ENCODE data around the gene STX12.

DNA sequence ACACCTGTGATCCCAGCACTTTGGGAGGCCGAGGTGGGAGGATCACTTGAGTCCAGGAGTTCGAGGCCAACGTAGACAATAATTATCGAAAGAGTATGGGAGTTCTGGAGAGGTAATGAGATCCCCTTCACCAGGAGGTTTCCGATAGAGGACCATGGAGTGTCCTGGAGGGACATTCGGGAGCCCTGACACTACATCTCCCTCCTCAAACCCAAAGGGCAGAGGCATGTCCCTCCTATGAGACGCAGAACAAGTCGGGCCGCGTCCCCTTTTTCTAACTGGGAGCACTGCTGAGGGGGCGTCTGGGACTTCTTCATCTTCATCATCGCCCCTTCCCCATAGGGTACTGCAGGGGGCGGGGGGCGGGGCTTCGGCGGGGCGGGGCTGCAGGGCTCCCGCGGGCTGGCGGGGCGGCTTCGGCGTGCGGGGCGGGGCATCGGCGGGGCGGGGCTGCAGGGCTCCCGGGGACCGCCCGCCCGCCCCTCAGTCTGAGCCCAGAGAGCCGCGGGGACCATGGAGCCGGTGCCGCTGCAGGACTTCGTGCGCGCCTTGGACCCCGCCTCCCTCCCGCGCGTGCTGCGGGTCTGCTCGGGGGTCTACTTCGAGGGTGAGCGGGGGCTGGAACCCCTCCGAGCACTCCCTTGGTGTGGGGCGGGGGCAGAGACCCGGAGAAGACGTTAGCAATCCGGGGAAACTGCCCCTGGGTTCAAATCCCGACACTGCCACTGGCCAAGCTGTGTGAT lies 99.2 kb downstream of the STX12 start, which contains the start of gene THEMIS2:
- TF ChIP-seq, protein P1, sequence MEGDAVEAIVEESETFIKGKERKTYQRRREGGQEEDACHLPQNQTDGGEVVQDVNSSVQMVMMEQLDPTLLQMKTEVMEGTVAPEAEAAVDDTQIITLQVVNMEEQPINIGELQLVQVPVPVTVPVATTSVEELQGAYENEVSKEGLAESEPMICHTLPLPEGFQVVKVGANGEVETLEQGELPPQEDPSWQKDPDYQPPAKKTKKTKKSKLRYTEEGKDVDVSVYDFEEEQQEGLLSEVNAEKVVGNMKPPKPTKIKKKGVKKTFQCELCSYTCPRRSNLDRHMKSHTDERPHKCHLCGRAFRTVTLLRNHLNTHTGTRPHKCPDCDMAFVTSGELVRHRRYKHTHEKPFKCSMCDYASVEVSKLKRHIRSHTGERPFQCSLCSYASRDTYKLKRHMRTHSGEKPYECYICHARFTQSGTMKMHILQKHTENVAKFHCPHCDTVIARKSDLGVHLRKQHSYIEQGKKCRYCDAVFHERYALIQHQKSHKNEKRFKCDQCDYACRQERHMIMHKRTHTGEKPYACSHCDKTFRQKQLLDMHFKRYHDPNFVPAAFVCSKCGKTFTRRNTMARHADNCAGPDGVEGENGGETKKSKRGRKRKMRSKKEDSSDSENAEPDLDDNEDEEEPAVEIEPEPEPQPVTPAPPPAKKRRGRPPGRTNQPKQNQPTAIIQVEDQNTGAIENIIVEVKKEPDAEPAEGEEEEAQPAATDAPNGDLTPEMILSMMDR (conservative IDR thresholded peaks at IDR 0.05; ENCODE audit: low read depth, low read length): no peak
- no peak for TF ChIP-seq POLR2A (IDR thresholded peaks at IDR 0.05; ENCODE audit: low read depth, low read length)
- TF ChIP-seq CEBPB (IDR thresholded peaks at IDR 0.05; ENCODE audit: low read depth, low read length): no peak
- no peak for TF ChIP-seq SMC3 (IDR thresholded peaks at IDR 0.05; ENCODE audit: low read depth, low read length)
- TF ChIP-seq NFE2L2 (IDR thresholded peaks at IDR 0.05; ENCODE audit: low read depth, low read length): no peak
- TF ChIP-seq, protein P2, sequence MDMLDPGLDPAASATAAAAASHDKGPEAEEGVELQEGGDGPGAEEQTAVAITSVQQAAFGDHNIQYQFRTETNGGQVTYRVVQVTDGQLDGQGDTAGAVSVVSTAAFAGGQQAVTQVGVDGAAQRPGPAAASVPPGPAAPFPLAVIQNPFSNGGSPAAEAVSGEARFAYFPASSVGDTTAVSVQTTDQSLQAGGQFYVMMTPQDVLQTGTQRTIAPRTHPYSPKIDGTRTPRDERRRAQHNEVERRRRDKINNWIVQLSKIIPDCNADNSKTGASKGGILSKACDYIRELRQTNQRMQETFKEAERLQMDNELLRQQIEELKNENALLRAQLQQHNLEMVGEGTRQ (IDR thresholded peaks at IDR 0.05; ENCODE audit: low read depth, low read length): no peak
- TF ChIP-seq MAZ (IDR thresholded peaks at IDR 0.05; ENCODE audit: borderline replicate concordance, low read depth, low read length): no peak
- TF ChIP-seq RCOR1 (IDR thresholded peaks at IDR 0.05; ENCODE audit: insufficient replicate concordance, low read length): no peak

All from IMR-90 (cell line).